PC-3 (cell line): ENCODE results near the gene C22orf42. TPM values are rescaled to one million over a fixed set of nuclear protein-coding genes. Genes with fewer than 3 reads are reported as not detected.
A peak's percentile ranks its signal among the peaks of the same experiment; 100 is the strongest.

Source experiments
- ATAC-seq: fragments of 200-7000 bp; cut with Tn5 transposase; 2 replicates; pipeline ENCODE4 v1.9.1; 2020; ENCODE audit warnings: mild to moderate bottlenecking, moderate library complexity
- BruUV-seq: library from RNA; stranded (reverse); fragments of 400-500 nt; replicated peaks from 2 replicates; lab custom pipeline; 2021; lab: Mats Ljungman, UMichigan
- CTCF ChIA-PET: fragments of 300-600 bp; sonication (Branson Sonifier 250); formaldehyde crosslinking; loops from one replicate; lab custom pipeline; 2022; ENCODE audit warnings: antibody characterized with exemption; lab: Charles Lee
- POLR2A ChIA-PET: fragments of 300-600 bp; sonication (Branson Sonifier 250); formaldehyde crosslinking; loops from one replicate; lab custom pipeline; 2022; ENCODE audit warnings: antibody characterized with exemption; ENCODE audit not compliant: unreplicated experiment; lab: Charles Lee
- DNase-seq: peaks from one replicate; pipeline ENCODE4 v3.0.0-alpha.2; 2015
- H2AFZ ChIP-seq: fragments of 300-600 bp; sonication (generic); 2 replicates; pipeline ENCODE4 v1.6.0; 2016; ENCODE audit warnings: antibody characterized with exemption, low read length
- H3F3A ChIP-seq: fragments of 300-600 bp; sonication (generic); one replicate; pipeline ENCODE4 v1.6.0; 2017; ENCODE audit warnings: antibody characterized with exemption, low read length, control low read depth, mild to moderate bottlenecking; ENCODE audit not compliant: unreplicated experiment
- H3K27ac ChIP-seq: fragments of 300-600 bp; sonication (generic); 2 replicates; pipeline ENCODE4 v1.5.1; 2016; ENCODE audit warnings: mild to moderate bottlenecking, low read length
- H3K27me3 ChIP-seq: fragments of 300-600 bp; sonication (generic); 2 replicates; pipeline ENCODE4 v1.6.1; 2016; ENCODE audit warnings: low read length, mixed read lengths
- H3K36me3 ChIP-seq: fragments of 300-600 bp; sonication (generic); 2 replicates; pipeline ENCODE4 v1.6.1; 2016; ENCODE audit warnings: low read depth, mixed run types, low read length, mixed read lengths
- H3K4me1 ChIP-seq: fragments of 300-600 bp; sonication (generic); 2 replicates; pipeline ENCODE4 v1.5.1; 2016; ENCODE audit warnings: low read length; ENCODE audit not compliant: insufficient read depth
- H3K4me2 ChIP-seq: fragments of 300-600 bp; sonication (generic); 2 replicates; pipeline ENCODE4 v1.6.0; 2016; ENCODE audit warnings: low read length
- H3K4me3 ChIP-seq: fragments of 300-600 bp; sonication (generic); 2 replicates; pipeline ENCODE4 v1.5.1; 2016; ENCODE audit warnings: mild to moderate bottlenecking, low read length, mixed read lengths
- H3K79me2 ChIP-seq: fragments of 300-600 bp; sonication (generic); 2 replicates; pipeline ENCODE4 v1.6.1; 2017; ENCODE audit warnings: low read length, mixed read lengths
- H3K9ac ChIP-seq: fragments of 300-600 bp; sonication (generic); 2 replicates; pipeline ENCODE4 v1.6.0; 2016; ENCODE audit warnings: mild to moderate bottlenecking, low read length
- H3K9me2 ChIP-seq: fragments of 300-600 bp; sonication (generic); replicated peaks from 2 replicates; pipeline ENCODE4 v1.6.1; 2016; ENCODE audit warnings: mixed run types, low read length, mixed read lengths
- H3K9me3 ChIP-seq: fragments of 300-600 bp; sonication (generic); 2 replicates; pipeline ENCODE4 v1.6.1; 2016; ENCODE audit warnings: low read length, mixed read lengths
- H4K20me1 ChIP-seq: fragments of 300-600 bp; sonication (generic); 2 replicates; pipeline ENCODE4 v1.6.1; 2016; ENCODE audit warnings: low read length, mixed read lengths
- CTCF ChIP-seq: fragments of 300-600 bp; sonication (generic); conservative IDR thresholded peaks from 2 replicates; pipeline ENCODE4 v1.5.1; 2017; ENCODE audit warnings: antibody characterized with exemption, low read depth, mild to moderate bottlenecking, low read length
- EZH2 ChIP-seq: fragments of 300-600 bp; sonication (generic); IDR thresholded peaks from one replicate; pipeline ENCODE4 v1.6.1; 2017; ENCODE audit warnings: antibody characterized with exemption, mild to moderate bottlenecking, low read length; ENCODE audit not compliant: unreplicated experiment
- EZH2phosphoT487 ChIP-seq: fragments of 300-600 bp; sonication (generic); IDR thresholded peaks from 2 replicates; pipeline ENCODE4 v1.6.1; 2018; ENCODE audit warnings: mild to moderate bottlenecking, antibody characterized with exemption, low read length, borderline replicate concordance
- intact Hi-C: fragments of 100-400 bp; cut with micrococcal nuclease; formaldehyde crosslinking; loops from 2 replicates; pipeline ENCODE4 v1.9.0; 2023
- total RNA-seq: library from RNA; depleted of rRNA; stranded (reverse); fragments of >200 nt; gene quantifications from 2 replicates; pipeline ENCODE4 v1.2.3, GENCODE V29; 2014

C22orf42 gene
- total RNA-seq, 1 experiment from 2014 or later, result not detected

GRCh38 chr22:32205974-32206773 lies 47.1 kb upstream of the C22orf42 start:
- H3K79me2 ChIP-seq, result no peaks in the 10 kb centered on the region
- no peaks in the 10 kb centered on the region for H4K20me1 ChIP-seq
- DNase-seq, result no peak
- H3K9me2 ChIP-seq, result no peaks in the 10 kb centered on the region
- H3K9ac ChIP-seq, result no peak overlapping the region
- H3K4me3 ChIP-seq, result no peak overlapping the region
- no peak for ATAC-seq
- no peaks in the 10 kb centered on the region for H3K36me3 ChIP-seq
- no peaks in the 10 kb centered on the region for H3K4me1 ChIP-seq
- H3K4me2 ChIP-seq, result no peak overlapping the region
- 0 out of 2 replicates have a peak overlapping the region, but pooled peaks have one; percentile 20 for H2AFZ ChIP-seq
- no TSS peak for BruUV-seq
- intact Hi-C loops, result loop anchor here (5.0 to 10.0 kb wide), 2 partner anchors 104 to 269 kb away; partner anchors contain the start of gene FBXO7
- CTCF ChIA-PET, result no interaction called here
- H3K27ac ChIP-seq, result no peak overlapping the region
- no peaks in the 10 kb centered on the region for H3K9me3 ChIP-seq
- POLR2A ChIA-PET, result no interaction called here
- no peak for TF ChIP-seq EZH2
- no peak for TF ChIP-seq CTCF
- no peak for TF ChIP-seq EZH2phosphoT487
- no peaks in the 10 kb centered on the region for H3F3A ChIP-seq
- H3K27me3 ChIP-seq, result no peaks in the 10 kb centered on the region

GRCh38 chr22:32204856-32205722 lies 46.0 kb upstream of the C22orf42 start, which contains the start of gene RFPL2:
RFPL2 (minus strand) TSS chr22:32205073; CDS start chr22:32202451, 2,622 bp downstream.
- Histone ChIP-seq H3K9ac (no peak within 1 kb of the TSS), H3K79me2 (no peaks in the 10 kb centered on the region), H3K4me3 (no peak within 1 kb of the TSS), H3K9me3 (no peaks in the 10 kb centered on the region), H4K20me1 (no peaks in the 10 kb centered on the region), H3K27me3 (no peaks in the 10 kb centered on the region), H3K36me3 (no peaks in the 10 kb centered on the region), H2AFZ (no peak within 1 kb of the TSS), H3K4me1 (no peaks in the 10 kb centered on the region), H3K27ac (no peak within 1 kb of the TSS), H3K9me2 (no peaks in the 10 kb centered on the region), H3K4me2 (no peak within 1 kb of the TSS), H3F3A (no peaks in the 10 kb centered on the region)
- no TSS peak for BruUV-seq
- no peak for DNase-seq
- CTCF ChIA-PET, result no interaction called here
- POLR2A ChIA-PET, result no interaction called here
- TF ChIP-seq EZH2, result no peak
- no peak for TF ChIP-seq EZH2phosphoT487
- no peak for TF ChIP-seq CTCF
- intact Hi-C loops, result loop anchor here (5.0 to 10.0 kb wide), 2 partner anchors 103 to 270 kb away; partner anchors contain the start of gene FBXO7
- no peak for ATAC-seq
